ENCODE measurements around the gene C1orf74.

Gene C1orf74

GRCh38 chr1:209789245-209789644 lies 4.9 kb upstream of the C1orf74 start:
- Histone ChIP-seq H3K27me3 (ENCODE audit: control insufficient read depth, low read length) (peaks cover 19% of the 10 kb centered on the region), H3K36me3 (ENCODE audit: control insufficient read depth, low read length) (no peaks in the 10 kb centered on the region), H3K4me3 (ENCODE audit: low read length) (no peak overlapping the region), H3K9me2 (replicated peaks; ENCODE audit: control insufficient read depth, low read length) (no peaks in the 10 kb centered on the region), H3K4me2 (ENCODE audit: low read length) (no peak overlapping the region), H3K9me3 (ENCODE audit: control insufficient read depth, insufficient read depth, low read length) (peaks cover 11% of the 10 kb centered on the region), H3K79me2 (ENCODE audit: control insufficient read depth, low read length) (peaks cover under 1% of the 10 kb centered on the region), H3K4me1 (ENCODE audit: control insufficient read depth, low read length) (peaks cover 8% of the 10 kb centered on the region), H4K20me1 (ENCODE audit: control insufficient read depth, insufficient read depth, low read depth, low read length) (no peaks in the 10 kb centered on the region), H3F3A (ENCODE audit: control insufficient read depth, insufficient read depth) (no peaks in the 10 kb centered on the region), H3K27ac (ENCODE audit: low read depth, low read length) (no peak overlapping the region)
- TF ChIP-seq EZH2phosphoT487 (IDR thresholded peaks at IDR 0.05; ENCODE audit: borderline replicate concordance, low read length), result no peak
- TF ChIP-seq CTCF (IDR thresholded peaks at IDR 0.05; ENCODE audit: low read depth, low read length, poor library complexity, severe bottlenecking), result no peak

GRCh38 chr1:209787551-209787950 lies 3.2 kb upstream of the C1orf74 start:
- Histone ChIP-seq H3F3A (ENCODE audit: control insufficient read depth, insufficient read depth) (no peaks in the 10 kb centered on the region), H3K27ac (ENCODE audit: low read depth, low read length) (no peak overlapping the region), H3K9me3 (ENCODE audit: control insufficient read depth, insufficient read depth, low read length) (peaks cover 11% of the 10 kb centered on the region), H3K79me2 (ENCODE audit: control insufficient read depth, low read length) (peaks cover 17% of the 10 kb centered on the region), H3K27me3 (ENCODE audit: control insufficient read depth, low read length) (peaks cover 18% of the 10 kb centered on the region), H3K4me1 (ENCODE audit: control insufficient read depth, low read length) (peaks cover 16% of the 10 kb centered on the region), H3K4me3 (ENCODE audit: low read length) (no peak overlapping the region), H3K9me2 (replicated peaks; ENCODE audit: control insufficient read depth, low read length) (no peaks in the 10 kb centered on the region), H3K4me2 (ENCODE audit: low read length) (no peak overlapping the region), H4K20me1 (ENCODE audit: control insufficient read depth, insufficient read depth, low read depth, low read length) (no peaks in the 10 kb centered on the region), H3K36me3 (ENCODE audit: control insufficient read depth, low read length) (peaks cover 9% of the 10 kb centered on the region)
- no peak for TF ChIP-seq EZH2phosphoT487 (IDR thresholded peaks at IDR 0.05; ENCODE audit: borderline replicate concordance, low read length)
- no peak for TF ChIP-seq CTCF (IDR thresholded peaks at IDR 0.05; ENCODE audit: low read depth, low read length, poor library complexity, severe bottlenecking)

GRCh38 chr1:209786146-209786545 lies 1.8 kb upstream of the C1orf74 start:
- H4K20me1 ChIP-seq (ENCODE audit: control insufficient read depth, insufficient read depth, low read depth, low read length), result no peaks in the 10 kb centered on the region
- peaks cover 25% of the 10 kb centered on the region for H3K79me2 ChIP-seq (ENCODE audit: control insufficient read depth, low read length)
- no peaks in the 10 kb centered on the region for H3F3A ChIP-seq (ENCODE audit: control insufficient read depth, insufficient read depth)
- H3K27ac ChIP-seq (ENCODE audit: low read depth, low read length), result no peak overlapping the region
- no peaks in the 10 kb centered on the region for H3K9me2 ChIP-seq (replicated peaks; ENCODE audit: control insufficient read depth, low read length)
- H3K27me3 ChIP-seq (ENCODE audit: control insufficient read depth, low read length), result peaks cover 8% of the 10 kb centered on the region
- no peak for TF ChIP-seq CTCF (IDR thresholded peaks at IDR 0.05; ENCODE audit: low read depth, low read length, poor library complexity, severe bottlenecking)
- no peak for TF ChIP-seq EZH2phosphoT487 (IDR thresholded peaks at IDR 0.05; ENCODE audit: borderline replicate concordance, low read length)
- H3K36me3 ChIP-seq (ENCODE audit: control insufficient read depth, low read length), result peaks cover 17% of the 10 kb centered on the region
- H3K4me3 ChIP-seq (ENCODE audit: low read length), result no peak overlapping the region
- H3K9me3 ChIP-seq (ENCODE audit: control insufficient read depth, insufficient read depth, low read length), result peaks cover 11% of the 10 kb centered on the region
- no peak overlapping the region for H3K4me2 ChIP-seq (ENCODE audit: low read length)
- H3K4me1 ChIP-seq (ENCODE audit: control insufficient read depth, low read length), result peaks cover 16% of the 10 kb centered on the region
